GM12878 (cell line): ENCODE results near the gene EXOSC6. TPM values are rescaled to one million over a fixed set of nuclear protein-coding genes. Genes with fewer than 3 reads are reported as not detected.

Source experiments
- BACH1 ChIP-seq: fragments of 450-650 bp; IDR thresholded peaks from 2 replicates; pipeline ENCODE4 v1.6.1; 2017; ENCODE audit warnings: mild to moderate bottlenecking, borderline replicate concordance
- BCLAF1 ChIP-seq: fragments of 450-650 bp; IDR thresholded peaks from 2 replicates; pipeline ENCODE4 v1.6.1; 2017; ENCODE audit warnings: antibody characterized with exemption, mild to moderate bottlenecking, moderate library complexity
- BRCA1 ChIP-seq: IDR thresholded peaks from 2 replicates; pipeline ENCODE4 v1.6.1; 2011; ENCODE audit warnings: low read depth, low read length, improper control_type of control experiment
- CBFB ChIP-seq: IDR thresholded peaks from 2 replicates; pipeline ENCODE4 v1.6.1; 2016; ENCODE audit warnings: antibody characterized with exemption, low read depth
- GABPA ChIP-seq: IDR thresholded peaks from 2 replicates; pipeline ENCODE4 v1.6.1; 2014; ENCODE audit warnings: antibody characterized with exemption, low read depth, mild to moderate bottlenecking, inconsistent platforms
- GATAD2B ChIP-seq: fragments of 450-650 bp; conservative IDR thresholded peaks from 2 replicates; pipeline ENCODE4 v1.6.1; 2017; ENCODE audit warnings: low read depth, mild to moderate bottlenecking, moderate library complexity
- HCFC1 ChIP-seq: fragments of 150-350 bp; IDR thresholded peaks from 2 replicates; pipeline ENCODE4 v1.6.1; 2014; ENCODE audit warnings: low read length
- HSF1 ChIP-seq: fragments of 150-350 bp; IDR thresholded peaks from 2 replicates; pipeline ENCODE4 v1.6.1; 2014; ENCODE audit warnings: mild to moderate bottlenecking, low read depth, low read length
- IKZF1 ChIP-seq: fragments of 450-650 bp; conservative IDR thresholded peaks from 2 replicates; pipeline ENCODE4 v1.6.1; 2017; ENCODE audit warnings: antibody characterized with exemption, mild to moderate bottlenecking
- IRF4 ChIP-seq: IDR thresholded peaks from 2 replicates; pipeline ENCODE4 v1.6.1; 2011; ENCODE audit warnings: low read depth, low read length
- MAX ChIP-seq: IDR thresholded peaks from 2 replicates; pipeline ENCODE4 v1.6.1; 2012; ENCODE audit warnings: low read depth, low read length, improper control_type of control experiment
- NFYB ChIP-seq: IDR thresholded peaks from 2 replicates; pipeline ENCODE4 v1.6.1; 2011; ENCODE audit warnings: low read depth, mild to moderate bottlenecking, low read length, improper control_type of control experiment, moderate library complexity; ENCODE audit not compliant: insufficient read depth
- PBX3 ChIP-seq: IDR thresholded peaks from 2 replicates; pipeline ENCODE4 v1.6.1; 2011; ENCODE audit warnings: mild to moderate bottlenecking, low read depth, low read length, moderate library complexity; ENCODE audit not compliant: insufficient replicate concordance
- POLR2A ChIP-seq: IDR thresholded peaks from 2 replicates; pipeline ENCODE4 v1.6.1; 2011; ENCODE audit warnings: low read depth, mild to moderate bottlenecking, low read length
- RB1 ChIP-seq: fragments of 450-650 bp; formaldehyde crosslinking; IDR thresholded peaks from 2 replicates; pipeline ENCODE4 v1.6.1; 2017; ENCODE audit warnings: mild to moderate bottlenecking, borderline replicate concordance
- SKIL ChIP-seq: fragments of 450-650 bp; IDR thresholded peaks from 2 replicates; pipeline ENCODE4 v1.6.1; 2017; ENCODE audit warnings: mild to moderate bottlenecking, low read depth, inconsistent platforms; ENCODE audit not compliant: poor library complexity, severe bottlenecking
- SMAD1 ChIP-seq: fragments of 450-650 bp; IDR thresholded peaks from 2 replicates; pipeline ENCODE4 v1.6.1; 2018; ENCODE audit warnings: mild to moderate bottlenecking, low read depth; ENCODE audit not compliant: partially characterized antibody
- SMC3 ChIP-seq: IDR thresholded peaks from 2 replicates; pipeline ENCODE4 v1.6.1; 2011; ENCODE audit warnings: low read length, improper control_type of control experiment, borderline replicate concordance
- SREBF1 ChIP-seq: IDR thresholded peaks from 2 replicates; pipeline ENCODE4 v1.6.1; 2012; ENCODE audit warnings: mild to moderate bottlenecking, low read length
- STAT3 ChIP-seq: IDR thresholded peaks from 2 replicates; pipeline ENCODE4 v1.6.1; 2011; ENCODE audit warnings: low read depth, low read length, improper control_type of control experiment
- TARDBP ChIP-seq: IDR thresholded peaks from 2 replicates; pipeline ENCODE4 v1.6.1; 2016; ENCODE audit warnings: borderline replicate concordance
- TCF3 ChIP-seq: IDR thresholded peaks from 2 replicates; pipeline ENCODE4 v1.6.1; 2012; ENCODE audit warnings: low read depth, mild to moderate bottlenecking, low read length, borderline replicate concordance; ENCODE audit not compliant: insufficient read depth
- ZNF24 ChIP-seq: fragments of 450-650 bp; IDR thresholded peaks from 2 replicates; pipeline ENCODE4 v1.6.1; 2017; ENCODE audit warnings: antibody characterized with exemption, mild to moderate bottlenecking
- polyA plus RNA-seq, 11 experiments: library from polyadenylated mRNA; depleted of rRNA in 4 of 11; unstranded in 6 of 11; stranded (reverse) in 5 of 11; fragments of >200 nt; fragmentation: Nextera tagmentation in 4 of 11; fragmentation: Illumina TruSeq in 1 of 11; extraction: Ambion mirVana in 4 of 11; extraction: Trizol in 1 of 11; gene quantifications; 1 replicate in 1 of 11; 2 replicates in 10 of 11; pipeline versions ENCODE4 v1.2.1 to v1.2.3, GENCODE V29; 2011 to 2016; ENCODE audit warnings: inconsistent platforms in 2 of 11, missing spikeins in 2 of 11, low read depth in 1 of 11
- total RNA-seq, 4 experiments: library from RNA; depleted of rRNA in 3 of 4; stranded (reverse); fragments of >200 nt in 3 of 4; fragmentation: Illumina TruSeq in 1 of 4; extraction: Trizol in 1 of 4; gene quantifications; 2 replicates each; pipeline versions ENCODE4 v1.2.1 to v1.2.3, GENCODE V29; 2013 to 2021

Gene EXOSC6
- total and polyA plus RNA-seq, 10 of the 15 experiments (the other 5 are each of a cell fraction or from before 2014, with no cell fraction given): 8.2 to 27.5 (median 14.5) TPM

GRCh38 chr16:70251629-70252354, at the start of gene EXOSC6 (continued):
- TF ChIP-seq PBX3 (no peak), CBFB (peak; percentile 58; the same call in 1 of the 2 replicates), SMC3 (no peak; the same call in 1 of the 2 replicates), SREBF1 (no peak), SMAD1 (no peak), MAX (peak; percentile 90), BCLAF1 (no peak), TCF3 (peak; percentile 58; the same call in 1 of the 2 replicates), NFYB (no peak), RB1 (peak; percentile 91; the same call in 1 of the 2 replicates), SKIL (no peak), HCFC1 (peak; percentile 69), BRCA1 (no peak), GATAD2B (peak; percentile 75; the same call in 1 of the 2 replicates), POLR2A (peak; percentile 97), IRF4 (0 out of 2 replicates have a peak, but pooled peaks have one; percentile 11), ZNF24 (no peak; the same call in 1 of the 2 replicates), STAT3 (no peak), GABPA (peak; percentile 81), HSF1 (no peak), BACH1 (peak; percentile 67), IKZF1 (peak; percentile 86), TARDBP (peak; percentile 78; the same call in 1 of the 2 replicates)
